ENCODE measurements around the gene TPI1.

Gene TPI1

GRCh38 chr12:6827982-6828780 lies 39.1 kb upstream of the TPI1 start, which contains the start of gene P3H3:
Gene P3H3, plus strand, starts transcription at chr12:6828407. Its CDS starts 34 bp downstream, at chr12:6828441.
- Histone ChIP-seq H3K23ac (ENCODE audit: low read length) (peak within 1 kb of the TSS; percentile 48), H3K4ac (ENCODE audit: low read depth, low read length) (peak within 1 kb of the TSS; percentile 19), H3K56ac (ENCODE audit: low read length) (peak within 1 kb of the TSS; percentile 99), H3K4me2 (ENCODE audit: low read length) (peak within 1 kb of the TSS; percentile 57), H3K27ac (ENCODE audit: low read depth, low read length) (peak within 1 kb of the TSS; percentile 41), H2BK15ac (replicated peaks; ENCODE audit: low read depth) (no peak within 1 kb of the TSS), H3K79me1 (ENCODE audit: low read length) (peaks cover 12% of the 10 kb centered on the region), H3K4me1 (ENCODE audit: control insufficient read depth, low read depth, low read length) (peaks cover 2% of the 10 kb centered on the region), H3K18ac (ENCODE audit: low read length) (peak within 1 kb of the TSS; percentile 78), H3K27me3 (ENCODE audit: insufficient read depth, low read length, poor library complexity) (peaks cover 2% of the 10 kb centered on the region), H2BK120ac (ENCODE audit: low read depth, low read length) (peak within 1 kb of the TSS; percentile 29), H2BK5ac (ENCODE audit: low read length) (peak within 1 kb of the TSS; percentile 87), H3K4me3 (ENCODE audit: low read length) (peak within 1 kb of the TSS; percentile 95), H4K8ac (ENCODE audit: low read depth, low read length) (no peak within 1 kb of the TSS), H2AK5ac (ENCODE audit: low read length) (no peak within 1 kb of the TSS), H3K36me3 (ENCODE audit: control insufficient read depth, insufficient read depth, low read length) (peaks cover 4% of the 10 kb centered on the region), H3K9ac (ENCODE audit: low read length) (peak within 1 kb of the TSS; percentile 97), H3K79me2 (ENCODE audit: control insufficient read depth, insufficient read depth, low read length) (peaks cover 4% of the 10 kb centered on the region), H4K5ac (ENCODE audit: low read length) (no peak within 1 kb of the TSS)
- peak; percentile 86 for DNase-seq
- no CpG with 5 or more reads among the region's 60 CpGs for WGBS (ENCODE audit: extremely low coverage, insufficient coverage, low lambda C conversion rate)

GRCh38 chr12:6828781-6829535 lies 38.4 kb upstream of the TPI1 start:
- peak overlapping the region; percentile 78 for H3K18ac ChIP-seq (ENCODE audit: low read length)
- H3K27me3 ChIP-seq (ENCODE audit: insufficient read depth, low read length, poor library complexity), result peaks cover 2% of the 10 kb centered on the region
- peak overlapping the region; percentile 95 for H3K4me3 ChIP-seq (ENCODE audit: low read length)
- H2BK15ac ChIP-seq (replicated peaks; ENCODE audit: low read depth), result no peak overlapping the region
- no peak overlapping the region for H4K5ac ChIP-seq (ENCODE audit: low read length)
- peaks cover 2% of the 10 kb centered on the region for H3K4me1 ChIP-seq (ENCODE audit: control insufficient read depth, low read depth, low read length)
- peak; percentile 82 for DNase-seq
- peaks cover 4% of the 10 kb centered on the region for H3K79me2 ChIP-seq (ENCODE audit: control insufficient read depth, insufficient read depth, low read length)
- peak overlapping the region; percentile 87 for H2BK5ac ChIP-seq (ENCODE audit: low read length)
- H3K27ac ChIP-seq (ENCODE audit: low read depth, low read length), result peak overlapping the region; percentile 41
- peaks cover 12% of the 10 kb centered on the region for H3K79me1 ChIP-seq (ENCODE audit: low read length)
- H3K4ac ChIP-seq (ENCODE audit: low read depth, low read length), result peak overlapping the region; percentile 19
- H2AK5ac ChIP-seq (ENCODE audit: low read length), result no peak overlapping the region
- peak overlapping the region; percentile 99 for H3K56ac ChIP-seq (ENCODE audit: low read length)
- peak overlapping the region; percentile 47 for H3K4me2 ChIP-seq (ENCODE audit: low read length)
- peak overlapping the region; percentile 48 for H3K23ac ChIP-seq (ENCODE audit: low read length)
- peak overlapping the region; percentile 97 for H3K9ac ChIP-seq (ENCODE audit: low read length)
- H4K8ac ChIP-seq (ENCODE audit: low read depth, low read length), result no peak overlapping the region
- H2BK120ac ChIP-seq (ENCODE audit: low read depth, low read length), result peak overlapping the region; percentile 29
- WGBS (ENCODE audit: extremely low coverage, insufficient coverage, low lambda C conversion rate), result no CpG with 5 or more reads among the region's 71 CpGs
- H3K36me3 ChIP-seq (ENCODE audit: control insufficient read depth, insufficient read depth, low read length), result peaks cover 7% of the 10 kb centered on the region

GRCh38 chr12:6829536-6830220 lies 37.7 kb upstream of the TPI1 start:
- Histone ChIP-seq H3K79me1 (ENCODE audit: low read length) (peaks cover 12% of the 10 kb centered on the region), H4K8ac (ENCODE audit: low read depth, low read length) (no peak overlapping the region), H3K27me3 (ENCODE audit: insufficient read depth, low read length, poor library complexity) (peaks cover under 1% of the 10 kb centered on the region), H3K23ac (ENCODE audit: low read length) (no peak overlapping the region), H3K4me2 (ENCODE audit: low read length) (peak overlapping the region; percentile 47), H3K4me3 (ENCODE audit: low read length) (peak overlapping the region; percentile 95), H2AK5ac (ENCODE audit: low read length) (no peak overlapping the region), H3K36me3 (ENCODE audit: control insufficient read depth, insufficient read depth, low read length) (peaks cover 7% of the 10 kb centered on the region), H3K56ac (ENCODE audit: low read length) (peak overlapping the region; percentile 99), H3K18ac (ENCODE audit: low read length) (no peak overlapping the region), H2BK15ac (replicated peaks; ENCODE audit: low read depth) (no peak overlapping the region), H3K27ac (ENCODE audit: low read depth, low read length) (no peak overlapping the region), H4K5ac (ENCODE audit: low read length) (no peak overlapping the region), H2BK5ac (ENCODE audit: low read length) (no peak overlapping the region), H3K79me2 (ENCODE audit: control insufficient read depth, insufficient read depth, low read length) (peaks cover 4% of the 10 kb centered on the region), H3K4me1 (ENCODE audit: control insufficient read depth, low read depth, low read length) (peaks cover 2% of the 10 kb centered on the region), H3K9ac (ENCODE audit: low read length) (peak overlapping the region; percentile 97), H2BK120ac (ENCODE audit: low read depth, low read length) (no peak overlapping the region), H3K4ac (ENCODE audit: low read depth, low read length) (no peak overlapping the region)
- DNase-seq, result no peak
- WGBS (ENCODE audit: extremely low coverage, insufficient coverage, low lambda C conversion rate), result no CpG with 5 or more reads among the region's 19 CpGs

GRCh38 chr12:6830286-6830890 lies 36.9 kb upstream of the TPI1 start:
- Histone ChIP-seq H4K8ac (ENCODE audit: low read depth, low read length) (no peak overlapping the region), H3K27ac (ENCODE audit: low read depth, low read length) (no peak overlapping the region), H2BK120ac (ENCODE audit: low read depth, low read length) (no peak overlapping the region), H2BK5ac (ENCODE audit: low read length) (no peak overlapping the region), H3K79me2 (ENCODE audit: control insufficient read depth, insufficient read depth, low read length) (peaks cover 4% of the 10 kb centered on the region), H3K18ac (ENCODE audit: low read length) (no peak overlapping the region), H3K79me1 (ENCODE audit: low read length) (peaks cover 12% of the 10 kb centered on the region), H3K4me2 (ENCODE audit: low read length) (no peak overlapping the region), H3K9ac (ENCODE audit: low read length) (peak overlapping the region; percentile 1), H3K23ac (ENCODE audit: low read length) (no peak overlapping the region), H3K27me3 (ENCODE audit: insufficient read depth, low read length, poor library complexity) (no peaks in the 10 kb centered on the region), H3K4me3 (ENCODE audit: low read length) (no peak overlapping the region), H3K4me1 (ENCODE audit: control insufficient read depth, low read depth, low read length) (no peaks in the 10 kb centered on the region), H2AK5ac (ENCODE audit: low read length) (no peak overlapping the region), H2BK15ac (replicated peaks; ENCODE audit: low read depth) (no peak overlapping the region), H3K36me3 (ENCODE audit: control insufficient read depth, insufficient read depth, low read length) (peaks cover 7% of the 10 kb centered on the region), H3K4ac (ENCODE audit: low read depth, low read length) (no peak overlapping the region), H4K5ac (ENCODE audit: low read length) (no peak overlapping the region), H3K56ac (ENCODE audit: low read length) (no peak overlapping the region)
- WGBS (ENCODE audit: extremely low coverage, insufficient coverage, low lambda C conversion rate), result no CpG with 5 or more reads among the region's 11 CpGs
- DNase-seq, result no peak

- peaks cover 4% of the 10 kb centered on the region for H3K79me2 ChIP-seq (ENCODE audit: control insufficient read depth, insufficient read depth, low read length)
- peaks cover 12% of the 10 kb centered on the region for H3K79me1 ChIP-seq (ENCODE audit: low read length)
- H3K27ac ChIP-seq (ENCODE audit: low read depth, low read length), result no peak overlapping the region
- no peak overlapping the region for H3K18ac ChIP-seq (ENCODE audit: low read length)
- no peak overlapping the region for H3K56ac ChIP-seq (ENCODE audit: low read length)
- H2BK15ac ChIP-seq (replicated peaks; ENCODE audit: low read depth), result no peak overlapping the region
- H2BK5ac ChIP-seq (ENCODE audit: low read length), result no peak overlapping the region
- H4K8ac ChIP-seq (ENCODE audit: low read depth, low read length), result no peak overlapping the region
- H3K36me3 ChIP-seq (ENCODE audit: control insufficient read depth, insufficient read depth, low read length), result peaks cover 7% of the 10 kb centered on the region
- H4K5ac ChIP-seq (ENCODE audit: low read length), result no peak overlapping the region
- no peak overlapping the region for H2AK5ac ChIP-seq (ENCODE audit: low read length)
- no peak for DNase-seq
- no peak overlapping the region for H3K23ac ChIP-seq (ENCODE audit: low read length)
- no CpG with 5 or more reads among the region's 6 CpGs for WGBS (ENCODE audit: extremely low coverage, insufficient coverage, low lambda C conversion rate)
- H3K4me1 ChIP-seq (ENCODE audit: control insufficient read depth, low read depth, low read length), result no peaks in the 10 kb centered on the region
- H2BK120ac ChIP-seq (ENCODE audit: low read depth, low read length), result no peak overlapping the region
- H3K27me3 ChIP-seq (ENCODE audit: insufficient read depth, low read length, poor library complexity), result no peaks in the 10 kb centered on the region
- H3K4me2 ChIP-seq (ENCODE audit: low read length), result no peak overlapping the region
- H3K4ac ChIP-seq (ENCODE audit: low read depth, low read length), result no peak overlapping the region
- H3K4me3 ChIP-seq (ENCODE audit: low read length), result no peak overlapping the region
- H3K9ac ChIP-seq (ENCODE audit: low read length), result no peak overlapping the region
Measured at GRCh38 chr12:6830999-6831398, 36.3 kb upstream of the TPI1 start.
